Measurements from ENCODE around the gene IL37. TPM values are rescaled to one million over a fixed set of nuclear protein-coding genes. Genes with fewer than 3 reads are reported as not detected.
A peak's percentile ranks its signal among the peaks of the same experiment; 100 is the strongest.

IL37 gene
- total RNA-seq, 4 donors from 2014 or later: 1.1 to 2.6 TPM; not detected in 2

DNA sequence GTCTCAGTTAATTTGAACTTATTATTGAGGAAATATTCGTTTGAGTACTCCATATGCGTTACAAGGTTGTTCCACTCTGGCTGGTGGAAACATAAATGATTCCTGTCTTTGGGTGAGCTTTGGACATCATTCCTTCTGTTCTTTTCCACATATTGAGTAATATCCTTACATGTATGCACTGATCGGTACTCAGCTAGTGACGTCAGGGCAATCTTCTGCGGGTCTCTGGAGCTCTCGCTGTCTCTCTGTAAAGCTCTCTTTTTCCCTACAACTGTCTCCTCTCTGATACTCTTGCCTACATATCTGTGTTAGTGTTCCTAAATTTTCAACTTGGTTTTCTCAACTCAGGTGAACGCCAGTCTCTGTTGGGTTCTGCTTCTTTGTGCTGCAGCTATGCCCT lies 43.4 kb downstream of the IL37 start:
- Histone ChIP-seq H3K4me1 (no peaks in the 10 kb centered on the region), H3K27me3 (peaks cover 10% of the 10 kb centered on the region), H3K27ac (no peak overlapping the region), H3K4me3 (no peak overlapping the region), H3K36me3 (no peaks in the 10 kb centered on the region), H3K9me3 (no peaks in the 10 kb centered on the region)
- no peak for TF ChIP-seq POLR2AphosphoS5 (IDR thresholded peaks at IDR 0.05)
- no peak for TF ChIP-seq EP300 (IDR thresholded peaks at IDR 0.05; ENCODE audit: low read depth)
- TF ChIP-seq, protein P1, sequence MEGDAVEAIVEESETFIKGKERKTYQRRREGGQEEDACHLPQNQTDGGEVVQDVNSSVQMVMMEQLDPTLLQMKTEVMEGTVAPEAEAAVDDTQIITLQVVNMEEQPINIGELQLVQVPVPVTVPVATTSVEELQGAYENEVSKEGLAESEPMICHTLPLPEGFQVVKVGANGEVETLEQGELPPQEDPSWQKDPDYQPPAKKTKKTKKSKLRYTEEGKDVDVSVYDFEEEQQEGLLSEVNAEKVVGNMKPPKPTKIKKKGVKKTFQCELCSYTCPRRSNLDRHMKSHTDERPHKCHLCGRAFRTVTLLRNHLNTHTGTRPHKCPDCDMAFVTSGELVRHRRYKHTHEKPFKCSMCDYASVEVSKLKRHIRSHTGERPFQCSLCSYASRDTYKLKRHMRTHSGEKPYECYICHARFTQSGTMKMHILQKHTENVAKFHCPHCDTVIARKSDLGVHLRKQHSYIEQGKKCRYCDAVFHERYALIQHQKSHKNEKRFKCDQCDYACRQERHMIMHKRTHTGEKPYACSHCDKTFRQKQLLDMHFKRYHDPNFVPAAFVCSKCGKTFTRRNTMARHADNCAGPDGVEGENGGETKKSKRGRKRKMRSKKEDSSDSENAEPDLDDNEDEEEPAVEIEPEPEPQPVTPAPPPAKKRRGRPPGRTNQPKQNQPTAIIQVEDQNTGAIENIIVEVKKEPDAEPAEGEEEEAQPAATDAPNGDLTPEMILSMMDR (IDR thresholded peaks at IDR 0.05): no peak
- no peak for TF ChIP-seq POLR2A (IDR thresholded peaks at IDR 0.05)
- DNase-seq: no peak
- WGBS, 2 donors (ENCODE audit: low coverage in 1 of 2): 86 to 88% methylated on average over 2 to 7 of the region's 7 CpGs
- intact Hi-C loops (cut with DNase I; ENCODE audit: low total_unique reads) (no loop called here), in situ Hi-C loops (cut with MboI; ENCODE audit: low pct_ligation_motif_present in 1 of 4, low pct_unique_long_range_greater_than_20kb in 1 of 4, low sequenced_read_pairs in 3 of 4) (loop anchor here in 2 of 4 donors (10.0 to 25.0 kb wide), 3 partner anchors 200 to 342 kb away; no protein-coding TSS in a partner anchor)

DNA sequence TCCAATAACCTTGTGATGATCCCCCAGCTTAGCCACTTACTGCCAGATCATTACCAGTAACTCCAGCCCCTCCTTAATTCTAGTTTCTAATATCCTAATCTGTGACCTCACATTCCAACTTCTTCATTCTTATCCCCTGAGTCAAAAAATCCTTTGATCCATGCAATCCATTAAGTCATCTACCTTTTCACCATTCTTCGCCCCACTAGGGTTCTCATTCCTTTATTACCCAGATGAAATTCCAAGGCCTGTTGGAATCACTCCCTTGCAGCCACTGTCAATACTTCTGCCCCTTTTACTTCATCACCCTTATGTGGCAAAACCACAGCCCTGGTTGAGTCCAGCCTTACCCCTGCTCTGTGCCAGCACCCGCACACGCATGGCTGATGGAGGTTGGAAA lies 46.5 kb downstream of the IL37 start:
- Histone ChIP-seq H3K27me3 (no peaks in the 10 kb centered on the region), H3K36me3 (no peaks in the 10 kb centered on the region), H3K27ac (no peak overlapping the region), H3K4me1 (no peaks in the 10 kb centered on the region), H3K4me3 (no peak overlapping the region), H3K9me3 (no peaks in the 10 kb centered on the region)
- 93 to 100% methylated on average over 1 to 3 of the region's 3 CpGs for WGBS, 2 donors (ENCODE audit: low coverage in 1 of 2)
- in situ Hi-C loops (cut with MboI; ENCODE audit: low pct_ligation_motif_present in 1 of 4, low pct_unique_long_range_greater_than_20kb in 1 of 4, low sequenced_read_pairs in 3 of 4): loop anchor here in 2 of 4 donors (10.0 to 25.0 kb wide), 3 partner anchors 203 to 345 kb away; no protein-coding TSS in a partner anchor
- TF ChIP-seq, protein P1 (IDR thresholded peaks at IDR 0.05): no peak
- no peak for TF ChIP-seq EP300 (IDR thresholded peaks at IDR 0.05; ENCODE audit: low read depth)
- TF ChIP-seq POLR2AphosphoS5 (IDR thresholded peaks at IDR 0.05): no peak
- no peak for TF ChIP-seq POLR2A (IDR thresholded peaks at IDR 0.05)
- intact Hi-C loops (cut with DNase I; ENCODE audit: low total_unique reads): no loop called here
- DNase-seq: no peak

DNA sequence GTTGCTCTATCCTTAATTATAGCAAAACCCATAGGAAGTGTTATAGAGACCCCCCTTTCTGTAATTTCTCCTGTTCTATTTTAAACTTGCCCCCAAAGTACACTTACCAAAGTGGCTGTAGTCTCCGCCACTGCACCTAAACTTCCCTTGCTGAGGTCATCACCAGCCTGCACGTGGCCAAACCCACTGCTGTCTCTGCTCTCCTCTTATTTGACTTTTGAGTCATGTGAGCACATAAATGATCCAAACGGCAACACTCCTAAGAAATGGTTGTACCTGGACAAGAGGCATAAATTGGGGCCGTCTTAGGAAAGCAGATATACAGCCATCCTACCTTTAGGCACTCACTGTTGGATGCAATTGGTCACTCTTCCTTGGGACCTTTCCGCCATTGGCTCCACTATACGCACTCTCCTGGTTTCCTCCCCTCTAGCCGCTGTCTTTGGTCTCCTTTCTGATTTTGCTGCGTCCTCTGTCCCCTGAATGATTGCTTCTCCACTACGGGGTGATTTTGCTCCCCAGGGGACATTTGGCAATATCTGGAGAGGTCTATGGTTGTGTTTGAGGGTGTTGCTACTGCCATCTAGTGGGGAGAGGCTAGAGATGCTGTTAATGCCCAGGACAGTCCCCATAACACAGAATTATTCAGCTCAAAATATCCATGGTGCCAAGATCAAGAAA lies 47.6 kb downstream of the IL37 start:
- in situ Hi-C loops (cut with MboI; ENCODE audit: low pct_ligation_motif_present in 1 of 4, low pct_unique_long_range_greater_than_20kb in 1 of 4, low sequenced_read_pairs in 3 of 4) (loop anchor here in 2 of 4 donors (10.0 to 25.0 kb wide), 3 partner anchors 204 to 346 kb away; no protein-coding TSS in a partner anchor), intact Hi-C loops (cut with DNase I; ENCODE audit: low total_unique reads) (no loop called here)
- Histone ChIP-seq H3K36me3 (no peaks in the 10 kb centered on the region), H3K27me3 (no peaks in the 10 kb centered on the region), H3K27ac (no peak overlapping the region), H3K4me1 (no peaks in the 10 kb centered on the region), H3K9me3 (no peaks in the 10 kb centered on the region), H3K4me3 (no peak overlapping the region)
- DNase-seq: no peak
- WGBS, 2 donors (ENCODE audit: low coverage in 1 of 2): 38 to 43% methylated on average over 8 to 9 of the region's 9 CpGs
- TF ChIP-seq POLR2AphosphoS5 (IDR thresholded peaks at IDR 0.05): no peak
- TF ChIP-seq, protein P1 (IDR thresholded peaks at IDR 0.05): peak; percentile 58 to 80 (median 68)

DNA sequence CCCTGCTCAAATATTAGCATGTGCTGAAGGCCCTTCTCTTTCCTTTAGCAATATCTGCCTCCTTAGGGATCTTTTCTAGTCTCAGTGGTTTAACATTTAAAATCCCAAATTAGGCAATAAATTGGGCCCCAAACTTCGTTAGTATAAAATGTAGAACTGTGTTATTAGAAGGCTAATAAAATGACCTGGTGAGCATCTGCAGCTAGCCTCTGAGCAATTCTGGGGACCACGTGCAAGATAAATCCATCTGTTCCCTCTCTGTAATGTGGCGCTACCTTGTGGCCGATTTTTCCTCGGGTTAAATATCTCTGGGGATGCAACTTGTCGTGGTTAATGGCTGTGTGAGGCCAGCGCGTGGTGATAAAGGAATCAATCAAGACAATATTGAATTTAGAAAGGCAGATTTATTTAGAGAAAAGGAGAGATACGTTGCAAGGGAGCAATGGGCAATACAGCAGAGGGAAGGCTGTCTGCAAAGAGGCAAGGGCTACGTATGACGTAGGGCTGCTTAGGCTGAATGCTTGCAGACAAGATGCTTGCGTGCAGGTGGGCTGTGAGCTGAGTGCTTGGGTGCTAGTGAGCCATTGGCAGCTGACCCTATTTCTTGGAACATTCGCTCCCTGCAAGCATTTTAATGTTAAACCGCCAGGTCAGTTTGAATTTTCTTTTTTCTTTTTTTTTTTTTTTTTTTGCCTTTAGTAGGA lies 48.3 kb downstream of the IL37 start:
- H3K36me3 ChIP-seq: no peaks in the 10 kb centered on the region
- H3K27me3 ChIP-seq: no peaks in the 10 kb centered on the region
- TF ChIP-seq, protein P1 (IDR thresholded peaks at IDR 0.05): peak in 2 of 5 experiments; percentile 13 to 30
- no peak for TF ChIP-seq POLR2A (IDR thresholded peaks at IDR 0.05)
- intact Hi-C loops (cut with DNase I; ENCODE audit: low total_unique reads): no loop called here
- no peaks in the 10 kb centered on the region for H3K4me1 ChIP-seq
- no peak overlapping the region for H3K4me3 ChIP-seq
- WGBS, 2 donors (ENCODE audit: low coverage in 1 of 2): 61 to 76% methylated on average over 4 to 14 of the region's 14 CpGs
- DNase-seq: no peak
- in situ Hi-C loops (cut with MboI; ENCODE audit: low pct_ligation_motif_present in 1 of 4, low pct_unique_long_range_greater_than_20kb in 1 of 4, low sequenced_read_pairs in 3 of 4): loop anchor here in 2 of 4 donors (10.0 to 25.0 kb wide), 3 partner anchors 204 to 347 kb away; no protein-coding TSS in a partner anchor
- H3K27ac ChIP-seq: no peak overlapping the region
- H3K9me3 ChIP-seq: no peaks in the 10 kb centered on the region
